Stimulated activated CD8-positive, alpha-beta memory T cell treated with anti-CD3 and anti-CD28 coated beads, Interleukin-12 subunit alpha, Interleukin-12 subunit beta, amount 100 ng/mL, for 1 hour (primary cell): Measurements from ENCODE around the gene TCHP.

Source experiments
- DNase-seq: peaks from one replicate; pipeline ENCODE4 v3.0.0-alpha.2; 2020; ENCODE audit warnings: low read depth

TCHP gene

GRCh38 chr12:109934026-109934425, 34.0 kb downstream of the TCHP start:
- DNase-seq = no peak

DNA sequence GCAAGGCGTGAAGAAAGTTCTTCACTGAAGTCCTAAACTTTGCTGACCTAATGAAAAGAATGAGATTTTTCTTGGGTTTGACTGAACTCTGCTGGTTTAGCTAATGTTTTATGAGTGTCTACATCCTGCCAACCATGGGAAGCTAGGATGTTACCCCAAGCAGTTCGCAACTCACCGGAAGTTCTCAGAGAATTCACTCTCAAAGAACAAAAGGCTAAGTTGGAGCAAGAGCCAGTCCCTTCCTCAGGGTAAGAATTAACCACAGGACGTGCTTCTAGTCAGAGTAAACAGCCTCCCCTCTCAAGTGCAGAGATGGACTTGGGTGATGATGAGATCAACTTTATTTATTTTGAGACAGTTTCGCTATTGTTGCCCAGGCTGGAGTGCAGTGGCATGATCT, 37.3 kb downstream of the TCHP start:
- no peak for DNase-seq

DNA sequence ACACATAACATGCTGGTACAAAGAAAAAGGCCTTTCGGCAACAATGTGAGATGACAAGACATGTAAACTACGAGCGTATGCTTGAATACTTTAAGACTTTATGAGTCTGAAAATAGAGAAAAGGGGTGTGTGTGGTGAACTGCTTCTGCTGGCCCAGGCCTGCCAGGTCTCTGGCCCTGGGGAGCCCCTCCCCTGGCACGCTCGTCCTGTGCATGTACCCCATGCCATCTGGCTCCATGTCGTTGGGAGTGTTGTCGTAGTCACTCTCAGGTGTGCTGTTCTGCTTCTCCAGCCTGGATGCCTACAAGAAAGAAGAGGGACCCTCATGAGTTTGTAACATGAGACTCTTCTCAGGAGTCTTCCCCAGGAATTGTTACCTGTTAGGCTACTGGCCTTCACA, 38.9 kb downstream of the TCHP start:
- no peak for DNase-seq

DNA sequence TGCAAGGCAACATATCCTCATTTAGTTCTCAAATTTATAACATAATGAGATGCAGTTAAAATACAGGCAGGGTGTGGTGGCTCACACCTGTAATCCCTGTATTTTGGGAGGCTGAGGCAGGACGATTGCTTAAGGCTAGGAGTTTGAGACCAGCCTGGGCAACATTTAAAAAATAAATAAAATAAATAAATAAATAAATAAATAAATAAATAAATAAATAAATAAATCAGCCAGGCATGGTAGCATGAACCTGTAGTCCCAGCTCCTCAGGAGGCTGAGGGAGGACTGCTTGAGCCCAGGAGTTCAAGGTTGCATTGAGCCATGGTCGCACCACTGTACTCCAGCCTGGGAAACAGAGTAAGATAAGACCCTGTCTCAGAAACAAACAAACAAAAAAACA, 39.4 kb downstream of the TCHP start:
- no peak for DNase-seq

DNA sequence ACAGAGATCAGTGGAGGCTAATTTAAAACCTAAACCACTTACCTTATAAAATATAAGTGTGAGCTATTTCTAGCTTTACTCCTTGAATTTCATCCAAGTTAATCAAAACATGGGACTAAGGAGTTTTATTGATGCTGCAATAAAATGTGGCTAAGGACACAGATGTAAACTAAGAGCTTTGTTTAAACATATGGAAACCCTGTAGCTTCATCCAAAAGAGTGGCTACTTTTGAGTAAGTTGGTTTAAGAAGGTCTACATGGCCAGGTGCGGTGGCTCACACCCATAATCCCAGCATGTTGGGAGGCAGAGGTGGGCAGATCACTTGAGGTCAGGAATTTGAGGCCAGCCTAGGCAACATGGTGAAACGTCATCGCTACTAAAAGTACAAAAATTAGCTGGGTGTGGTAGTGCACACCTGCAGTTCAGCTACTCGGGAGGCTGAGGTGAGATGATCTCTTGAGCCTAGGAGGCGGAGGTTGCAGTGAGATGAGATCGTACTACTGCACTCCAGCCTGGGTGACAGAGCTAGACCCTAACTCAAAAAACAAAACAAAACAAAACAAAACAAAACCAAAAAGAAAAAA, 40.4 kb downstream of the TCHP start:
- no peak for DNase-seq

DNA sequence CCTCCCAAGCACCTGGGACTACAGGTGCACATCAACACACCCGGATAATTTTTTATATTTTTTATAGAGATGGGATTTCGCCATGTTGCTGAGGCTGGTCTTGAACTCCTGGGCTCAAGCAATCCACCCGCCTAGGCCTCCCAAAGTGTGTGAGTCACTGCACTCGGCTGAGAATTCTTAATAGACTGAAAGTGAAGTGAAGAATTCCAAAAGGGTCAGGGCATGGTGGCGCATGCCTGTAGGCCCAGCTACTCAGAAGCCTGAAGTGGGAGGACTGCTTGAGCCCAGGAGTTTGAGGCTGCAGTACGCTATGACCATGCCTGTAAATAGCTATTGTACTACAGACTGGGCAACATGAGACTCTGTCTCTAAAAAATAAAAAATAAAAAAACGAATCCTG, 43.7 kb downstream of the TCHP start:
- DNase-seq = no peak

- no peak for DNase-seq
Measured at GRCh38 chr12:109944561-109945359, 44.7 kb downstream of the TCHP start.

DNA sequence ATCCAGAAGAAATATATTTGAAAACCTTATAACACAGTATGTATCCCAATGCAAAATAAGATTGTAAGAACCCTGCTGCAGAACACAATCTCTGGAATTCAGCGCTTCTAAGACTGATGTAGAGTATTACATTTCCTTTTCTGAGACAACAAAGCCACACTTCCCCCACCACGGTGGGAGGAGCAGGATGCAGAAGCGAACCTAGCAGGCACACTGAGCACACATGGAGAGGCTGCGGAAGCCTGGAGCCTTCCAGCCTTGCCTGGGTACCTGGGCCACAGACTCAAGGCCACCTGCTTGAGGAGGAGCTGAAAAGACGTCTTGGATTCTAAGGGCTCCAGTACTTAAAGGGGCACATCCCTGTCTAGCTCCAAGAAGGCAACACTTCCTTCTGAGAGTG, 46.4 kb downstream of the TCHP start:
- DNase-seq = no peak

- no peak for DNase-seq
Measured at GRCh38 chr12:109946913-109947312, 46.8 kb downstream of the TCHP start.

DNA sequence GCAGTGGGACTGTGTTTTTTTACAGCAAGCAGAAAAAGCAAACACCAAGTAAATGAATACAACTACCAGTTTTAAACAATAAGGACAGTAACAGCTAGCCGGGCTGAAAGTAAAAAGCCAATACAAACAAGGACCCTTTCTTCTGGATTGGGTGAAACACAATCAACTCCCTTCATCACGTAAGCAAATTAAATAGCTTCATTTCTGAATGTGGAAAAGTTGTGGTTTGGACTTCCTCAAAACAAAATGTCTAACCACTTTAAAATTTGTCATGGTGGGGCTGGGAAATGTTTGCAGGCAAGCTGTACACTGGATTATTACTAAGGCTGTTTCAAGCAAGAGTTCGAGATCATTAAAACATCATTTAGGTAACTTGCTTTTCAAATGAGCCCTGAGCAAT, 47.4 kb downstream of the TCHP start:
- no peak for DNase-seq

GRCh38 chr12:109948368-109948767, 48.3 kb downstream of the TCHP start:
- no peak for DNase-seq

DNA sequence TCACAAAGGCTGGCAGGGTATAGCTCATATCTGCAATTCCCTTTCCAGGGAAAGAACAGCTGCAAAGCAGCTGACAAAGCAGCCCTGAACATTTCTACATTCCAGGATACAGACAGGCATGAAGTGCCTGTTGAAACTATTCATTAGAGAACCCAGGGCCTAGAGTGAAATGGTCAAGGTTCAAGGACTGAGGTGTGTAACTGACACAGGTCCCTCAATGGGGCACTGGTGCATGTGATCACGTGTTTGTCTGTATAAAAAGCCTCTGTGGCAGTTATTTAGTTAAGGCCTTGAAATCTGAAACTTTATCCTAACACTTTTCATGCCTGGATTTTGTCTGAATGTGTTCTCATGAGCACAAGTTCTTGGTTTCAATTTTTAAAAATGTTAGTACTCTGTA, 49.0 kb downstream of the TCHP start:
- DNase-seq = no peak

GRCh38 chr12:109950625-109951024, 50.6 kb downstream of the TCHP start:
- DNase-seq = no peak

- no peak for DNase-seq
Measured at GRCh38 chr12:109951136-109951535, 51.1 kb downstream of the TCHP start.

- DNase-seq = no peak
Measured at GRCh38 chr12:109951751-109952150, 51.7 kb downstream of the TCHP start.

DNA sequence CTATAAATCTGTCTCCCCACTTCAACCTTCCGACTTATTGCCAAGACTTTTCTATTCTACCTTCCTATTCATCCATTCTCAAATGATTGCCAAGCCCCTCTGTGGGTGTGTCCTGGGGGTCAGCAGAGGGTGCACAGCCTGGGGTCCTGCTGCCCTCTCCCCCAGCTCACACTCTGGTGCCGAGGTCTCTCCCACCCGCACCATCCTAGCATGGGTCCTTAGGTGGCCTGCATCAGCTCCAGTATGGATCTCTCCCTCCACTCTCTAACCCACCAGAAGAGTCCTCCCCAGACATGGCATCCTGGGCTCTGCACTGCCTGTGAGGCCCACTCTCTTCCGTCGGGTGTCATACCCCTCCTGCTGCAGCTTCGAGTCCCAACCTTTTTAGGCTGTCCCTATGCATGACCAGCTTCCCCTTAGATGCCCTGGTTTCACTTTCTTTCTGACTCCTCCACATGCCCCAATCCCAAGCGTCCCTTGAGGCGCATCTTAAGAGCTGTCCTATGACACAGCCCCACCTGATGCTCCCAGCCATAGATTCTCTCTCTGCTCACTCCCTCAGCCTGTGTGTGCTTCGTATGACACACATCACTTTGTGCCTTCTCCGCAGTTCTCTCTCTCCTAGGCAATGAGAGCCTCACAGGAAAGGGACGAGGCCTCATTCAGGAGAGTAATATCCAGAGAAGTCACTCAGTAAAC, 52.2 kb downstream of the TCHP start:
- DNase-seq = no peak

DNA sequence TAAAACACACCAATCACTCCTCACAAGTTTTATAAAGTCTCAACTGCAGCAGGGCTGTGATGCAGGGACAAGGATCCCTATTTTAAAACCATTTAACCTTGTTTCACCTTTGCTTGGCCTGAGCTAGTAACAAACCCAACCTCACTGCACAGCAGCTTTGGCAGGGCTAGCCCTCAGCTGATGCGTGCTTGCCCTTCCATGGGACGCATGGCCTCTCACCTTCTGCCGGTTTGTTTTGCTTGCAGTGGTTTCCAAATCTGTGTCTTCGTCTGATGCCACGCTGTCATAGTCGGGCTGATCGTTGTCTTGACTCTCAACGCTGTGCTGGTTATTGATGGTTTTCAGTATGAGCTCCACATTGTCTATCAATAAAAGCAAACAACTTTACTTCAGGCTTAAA, 52.8 kb downstream of the TCHP start:
- DNase-seq = no peak

DNA sequence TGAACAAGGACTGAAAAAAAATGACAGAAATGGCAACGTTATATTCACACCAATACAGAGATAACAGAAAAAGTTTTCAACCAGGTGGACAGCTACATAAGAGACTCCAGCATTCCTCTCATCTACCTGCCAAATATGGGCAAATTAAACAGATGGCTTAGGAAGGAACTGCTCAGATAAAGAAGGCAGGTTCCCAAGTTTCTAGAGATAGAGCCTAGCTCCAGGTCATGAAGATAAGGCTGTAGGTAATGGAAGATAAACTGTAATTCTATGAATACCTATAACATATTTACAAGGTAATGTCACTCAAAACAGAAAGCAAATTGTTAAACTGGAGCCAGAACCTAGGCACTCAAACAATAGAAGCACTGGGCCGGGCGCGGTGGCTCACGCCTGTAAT, 53.6 kb downstream of the TCHP start:
- no peak for DNase-seq

DNA sequence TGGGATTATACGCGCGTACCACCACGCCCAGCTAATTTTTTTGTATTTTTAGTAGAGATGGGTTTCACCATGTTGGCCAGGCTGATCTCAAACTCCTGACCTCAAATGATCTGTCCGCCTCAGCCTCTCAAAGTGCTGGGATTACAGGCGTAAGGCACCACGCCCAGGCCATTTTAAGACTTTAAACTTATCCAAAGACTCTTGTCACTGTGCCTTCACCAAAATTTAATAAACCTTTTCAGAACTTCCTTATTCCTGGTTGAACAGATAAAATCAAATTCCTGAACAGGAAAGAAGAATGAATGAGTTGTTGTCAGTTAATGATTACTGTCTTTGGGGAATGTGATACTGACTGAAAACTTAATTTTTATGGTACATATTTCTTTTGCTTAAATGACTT, 58.3 kb downstream of the TCHP start:
- no peak for DNase-seq

- DNase-seq = no peak
Measured at GRCh38 chr12:109959411-109960093, 59.5 kb downstream of the TCHP start.

- DNase-seq = no peak
Measured at GRCh38 chr12:109961201-109961600, 61.1 kb downstream of the TCHP start.

DNA sequence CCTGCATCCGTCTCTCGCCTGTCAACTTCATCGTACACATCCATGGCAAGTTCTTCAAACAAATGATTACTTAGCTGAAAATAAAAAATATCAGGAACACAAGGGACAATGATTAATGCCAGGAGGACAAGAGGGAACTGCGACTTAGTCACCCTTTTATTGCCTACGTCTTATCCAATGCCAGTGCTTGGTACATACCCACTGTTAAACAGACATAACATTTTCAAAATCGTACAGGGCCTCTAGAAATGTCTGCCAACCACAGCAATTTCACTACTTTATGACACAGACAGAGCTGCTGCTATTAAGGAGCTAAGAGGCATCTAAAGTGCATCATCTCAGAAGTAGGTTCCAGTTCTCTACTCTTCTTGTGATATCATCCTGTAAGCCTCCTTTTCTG, 61.5 kb downstream of the TCHP start:
- DNase-seq = no peak

- DNase-seq = no peak
Measured at GRCh38 chr12:109962398-109962797, 62.3 kb downstream of the TCHP start.
